ENCODE data around the gene FOXL2NB. TPM values are rescaled to one million over a fixed set of nuclear protein-coding genes. Genes with fewer than 3 reads are reported as not detected.

Gene FOXL2NB
- total RNA-seq, 4 donors from 2014 or later, result 1.3 to 22.7 (median 12.2) TPM

DNA sequence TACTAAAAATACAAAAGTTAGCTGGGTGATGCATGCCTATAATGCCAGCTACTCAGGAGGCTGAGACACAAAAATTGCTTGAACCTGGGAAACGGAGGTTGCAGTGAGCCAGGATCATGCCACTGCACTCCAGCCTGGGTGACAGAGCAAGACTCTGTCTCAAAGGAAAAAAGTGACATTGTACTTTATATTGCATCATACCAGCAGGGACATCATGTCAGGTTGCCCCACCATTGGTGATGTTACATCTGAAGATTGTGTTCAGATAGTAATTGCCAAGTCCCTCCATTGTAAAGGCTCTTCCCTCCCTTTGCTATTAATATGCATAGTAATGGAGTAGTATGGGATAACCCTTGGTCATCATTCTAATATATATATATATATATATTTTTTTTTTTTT lies 44.8 kb upstream of the FOXL2NB start:
- TF ChIP-seq, protein P1, sequence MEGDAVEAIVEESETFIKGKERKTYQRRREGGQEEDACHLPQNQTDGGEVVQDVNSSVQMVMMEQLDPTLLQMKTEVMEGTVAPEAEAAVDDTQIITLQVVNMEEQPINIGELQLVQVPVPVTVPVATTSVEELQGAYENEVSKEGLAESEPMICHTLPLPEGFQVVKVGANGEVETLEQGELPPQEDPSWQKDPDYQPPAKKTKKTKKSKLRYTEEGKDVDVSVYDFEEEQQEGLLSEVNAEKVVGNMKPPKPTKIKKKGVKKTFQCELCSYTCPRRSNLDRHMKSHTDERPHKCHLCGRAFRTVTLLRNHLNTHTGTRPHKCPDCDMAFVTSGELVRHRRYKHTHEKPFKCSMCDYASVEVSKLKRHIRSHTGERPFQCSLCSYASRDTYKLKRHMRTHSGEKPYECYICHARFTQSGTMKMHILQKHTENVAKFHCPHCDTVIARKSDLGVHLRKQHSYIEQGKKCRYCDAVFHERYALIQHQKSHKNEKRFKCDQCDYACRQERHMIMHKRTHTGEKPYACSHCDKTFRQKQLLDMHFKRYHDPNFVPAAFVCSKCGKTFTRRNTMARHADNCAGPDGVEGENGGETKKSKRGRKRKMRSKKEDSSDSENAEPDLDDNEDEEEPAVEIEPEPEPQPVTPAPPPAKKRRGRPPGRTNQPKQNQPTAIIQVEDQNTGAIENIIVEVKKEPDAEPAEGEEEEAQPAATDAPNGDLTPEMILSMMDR (IDR thresholded peaks at IDR 0.05), result no peak
- TF ChIP-seq POLR2A (IDR thresholded peaks at IDR 0.05), result no peak
- Histone ChIP-seq H3K9me3 (no peaks in the 10 kb centered on the region), H3K36me3 (no peaks in the 10 kb centered on the region), H3K4me1 (no peaks in the 10 kb centered on the region), H3K4me3 (no peak overlapping the region), H3K27me3 (no peaks in the 10 kb centered on the region), H3K27ac (no peak overlapping the region)
- intact Hi-C loops (cut with DNase I; ENCODE audit: low total_unique reads), result no loop called here
- DNase-seq, result no peak

DNA sequence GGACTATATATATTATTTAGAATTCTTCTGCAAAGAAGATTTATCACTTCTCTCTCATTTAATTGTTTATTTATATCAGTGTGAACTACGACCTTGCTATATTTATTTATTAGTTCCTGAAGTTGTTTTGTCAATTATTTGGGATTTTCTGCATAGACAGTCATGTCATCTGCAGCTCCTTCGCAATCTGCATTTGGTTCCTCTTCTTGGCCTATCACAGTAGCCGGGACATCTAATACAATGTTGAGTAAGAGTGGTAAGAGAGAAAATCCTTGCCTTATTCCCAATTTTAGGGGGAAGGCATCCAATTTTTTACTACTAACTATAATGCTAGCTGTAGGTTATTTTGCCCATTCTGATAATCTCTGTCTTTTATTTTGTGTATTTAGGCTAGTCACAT lies 39.5 kb upstream of the FOXL2NB start:
- no peak overlapping the region for H3K4me3 ChIP-seq
- DNase-seq, result no peak
- intact Hi-C loops (cut with DNase I; ENCODE audit: low total_unique reads), result no loop called here
- H3K27ac ChIP-seq, result no peak overlapping the region
- TF ChIP-seq POLR2A (IDR thresholded peaks at IDR 0.05), result no peak
- TF ChIP-seq, protein P1 (IDR thresholded peaks at IDR 0.05), result no peak
- no peaks in the 10 kb centered on the region for H3K4me1 ChIP-seq
- no peaks in the 10 kb centered on the region for H3K27me3 ChIP-seq
- H3K36me3 ChIP-seq, result no peaks in the 10 kb centered on the region
- H3K9me3 ChIP-seq, result no peaks in the 10 kb centered on the region

DNA sequence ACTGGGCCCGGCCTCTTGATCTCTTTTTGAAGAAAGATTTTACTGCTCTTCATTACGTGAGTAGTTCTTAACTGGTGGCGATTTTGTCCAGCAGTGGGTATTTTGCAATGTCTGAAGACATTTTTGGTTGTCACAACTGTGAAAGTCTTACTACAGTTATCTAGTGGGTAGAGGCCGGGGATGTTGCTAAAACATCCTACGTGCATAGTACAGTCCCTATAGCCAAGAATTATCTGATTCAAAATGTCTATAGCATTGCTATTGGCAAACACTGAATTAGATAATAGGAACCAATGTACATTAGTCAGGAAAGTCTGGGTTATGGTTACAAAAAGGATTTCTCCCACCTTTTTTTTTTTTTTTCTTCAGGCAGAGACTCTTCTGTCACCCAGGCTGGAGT lies 38.2 kb upstream of the FOXL2NB start:
- intact Hi-C loops (cut with DNase I; ENCODE audit: low total_unique reads), result no loop called here

DNA sequence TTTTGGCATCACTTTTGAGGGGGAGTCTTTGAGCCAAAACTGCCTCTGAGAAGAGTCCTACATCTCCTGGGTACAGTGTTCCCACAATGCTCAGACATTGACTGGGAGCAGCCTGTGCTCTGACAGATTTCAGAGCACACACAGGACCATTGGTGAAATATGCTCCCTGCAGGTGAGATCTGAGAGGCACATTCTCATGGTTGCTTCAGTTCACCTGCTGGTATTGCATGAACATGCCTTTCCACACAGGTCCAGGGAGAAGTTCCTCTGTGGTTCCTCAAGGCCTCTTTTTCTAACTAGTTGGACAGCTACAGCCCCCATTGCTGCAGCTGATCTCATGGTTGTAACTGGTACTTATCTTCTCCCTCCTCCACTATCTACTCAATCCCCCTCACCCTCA lies 37.1 kb upstream of the FOXL2NB start:
- DNase-seq, result no peak
- no peak overlapping the region for H3K27ac ChIP-seq
- no peak overlapping the region for H3K4me3 ChIP-seq
- no peaks in the 10 kb centered on the region for H3K27me3 ChIP-seq
- TF ChIP-seq POLR2A (IDR thresholded peaks at IDR 0.05), result no peak
- TF ChIP-seq, protein P1 (IDR thresholded peaks at IDR 0.05), result no peak
- H3K9me3 ChIP-seq, result no peaks in the 10 kb centered on the region
- H3K36me3 ChIP-seq, result no peaks in the 10 kb centered on the region
- intact Hi-C loops (cut with DNase I; ENCODE audit: low total_unique reads), result no loop called here
- H3K4me1 ChIP-seq, result no peaks in the 10 kb centered on the region

More for the DNA sequence above, 38.2 kb upstream of the FOXL2NB start:
- Histone ChIP-seq H3K4me1 (no peaks in the 10 kb centered on the region), H3K9me3 (no peaks in the 10 kb centered on the region), H3K27ac (no peak overlapping the region), H3K36me3 (no peaks in the 10 kb centered on the region), H3K4me3 (no peak overlapping the region), H3K27me3 (no peaks in the 10 kb centered on the region)
- TF ChIP-seq, protein P1 (IDR thresholded peaks at IDR 0.05), result no peak
- no peak for TF ChIP-seq POLR2A (IDR thresholded peaks at IDR 0.05)
- DNase-seq, result no peak

DNA sequence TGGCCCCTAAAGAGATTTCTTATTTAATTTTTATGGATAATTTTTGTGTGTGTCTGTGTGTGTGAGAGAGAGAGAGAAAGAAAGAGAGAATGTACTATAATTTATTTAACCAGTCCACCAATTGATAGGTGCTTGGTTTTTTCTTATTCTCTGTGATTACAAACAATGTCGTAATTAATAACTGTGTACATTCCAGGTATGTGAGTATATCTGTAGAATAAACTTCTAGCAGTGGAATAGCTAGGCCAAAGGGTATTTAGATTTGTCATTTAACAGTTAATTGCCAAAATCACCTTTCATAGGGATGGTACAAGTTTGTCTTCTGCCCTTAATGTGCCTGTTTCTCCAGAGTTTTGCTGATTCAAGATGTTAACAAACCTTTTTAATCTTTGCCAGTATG lies 35.4 kb upstream of the FOXL2NB start:
- DNase-seq, result no peak
- Histone ChIP-seq H3K27ac (no peak overlapping the region), H3K27me3 (no peaks in the 10 kb centered on the region), H3K36me3 (no peaks in the 10 kb centered on the region), H3K4me3 (no peak overlapping the region), H3K9me3 (no peaks in the 10 kb centered on the region), H3K4me1 (no peaks in the 10 kb centered on the region)
- TF ChIP-seq, protein P1 (IDR thresholded peaks at IDR 0.05), result no peak
- no peak for TF ChIP-seq POLR2A (IDR thresholded peaks at IDR 0.05)
- intact Hi-C loops (cut with DNase I; ENCODE audit: low total_unique reads), result no loop called here

All from uterus (tissue), 4 donors.